GM12878 (cell line): ENCODE data around the gene ZNF93. TPM values are rescaled to one million over a fixed set of nuclear protein-coding genes. Genes with fewer than 3 reads are reported as not detected.

Experiments
- BCL11A ChIP-seq: IDR thresholded peaks from 2 replicates; pipeline ENCODE4 v1.6.1; 2011; ENCODE audit warnings: low read depth, low read length
- CHD4 ChIP-seq: fragments of 200-600 bp; sonication (generic); IDR thresholded peaks from 2 replicates; pipeline ENCODE4 v1.6.1; 2016; ENCODE audit warnings: mild to moderate bottlenecking
- CREM ChIP-seq: IDR thresholded peaks from 2 replicates; pipeline ENCODE4 v1.6.1; 2014; ENCODE audit warnings: antibody characterized with exemption, low read depth
- ETV6 ChIP-seq, 2 experiments: fragments of 450-650 bp in 1 of 2; IDR thresholded peaks in 1 of 2; conservative IDR thresholded peaks in 1 of 2; 2 replicates each; pipeline ENCODE4 v1.6.1; 2014; ENCODE audit warnings: antibody characterized with exemption in 1 of 2, borderline replicate concordance in 1 of 2, low read depth in 1 of 2, mild to moderate bottlenecking in 1 of 2, moderate library complexity in 1 of 2
- JUND ChIP-seq: IDR thresholded peaks from 2 replicates; pipeline ENCODE4 v1.6.1; 2012; ENCODE audit warnings: low read depth, mild to moderate bottlenecking, low read length, improper control_type of control experiment, moderate library complexity
- MAX ChIP-seq: IDR thresholded peaks from 2 replicates; pipeline ENCODE4 v1.6.1; 2012; ENCODE audit warnings: low read depth, low read length, improper control_type of control experiment
- NKRF ChIP-seq: fragments of 450-650 bp; conservative IDR thresholded peaks from 2 replicates; pipeline ENCODE4 v1.6.1; 2017; ENCODE audit warnings: mild to moderate bottlenecking, moderate library complexity
- POLR2AphosphoS5 ChIP-seq: IDR thresholded peaks from 2 replicates; pipeline ENCODE4 v1.6.1; 2011; ENCODE audit warnings: mild to moderate bottlenecking, low read length, inconsistent platforms
- SP1 ChIP-seq: IDR thresholded peaks from one replicate; pipeline ENCODE4 v1.6.1; 2011; ENCODE audit warnings: low read depth, low read length
- TARDBP ChIP-seq: IDR thresholded peaks from 2 replicates; pipeline ENCODE4 v1.6.1; 2016; ENCODE audit warnings: borderline replicate concordance
- polyA plus RNA-seq, 11 experiments: library from polyadenylated mRNA; depleted of rRNA in 4 of 11; unstranded in 6 of 11; stranded (reverse) in 5 of 11; fragments of >200 nt; fragmentation: Nextera tagmentation in 4 of 11; fragmentation: Illumina TruSeq in 1 of 11; extraction: Ambion mirVana in 4 of 11; extraction: Trizol in 1 of 11; gene quantifications; 1 replicate in 1 of 11; 2 replicates in 10 of 11; pipeline versions ENCODE4 v1.2.1 to v1.2.3, GENCODE V29; 2011 to 2016; ENCODE audit warnings: inconsistent platforms in 2 of 11, missing spikeins in 2 of 11, low read depth in 1 of 11
- total RNA-seq, 4 experiments: library from RNA; depleted of rRNA in 3 of 4; stranded (reverse); fragments of >200 nt in 3 of 4; fragmentation: Illumina TruSeq in 1 of 4; extraction: Trizol in 1 of 4; gene quantifications; 2 replicates each; pipeline versions ENCODE4 v1.2.1 to v1.2.3, GENCODE V29; 2013 to 2021
- TF ChIP-seq, protein P1 (sequence below): fragments of 450-650 bp; IDR thresholded peaks from 2 replicates; pipeline ENCODE4 v1.6.1; 2016; ENCODE audit warnings: mild to moderate bottlenecking
- TF ChIP-seq, protein P2 (sequence below): fragments of 450-650 bp; formaldehyde crosslinking; IDR thresholded peaks from 2 replicates; pipeline ENCODE4 v1.5.0; 2022; ENCODE audit warnings: mild to moderate bottlenecking, missing genetic modification characterization
- TF ChIP-seq, protein P3 (sequence below): fragments of 450-650 bp; IDR thresholded peaks from 2 replicates; pipeline ENCODE4 v1.6.1; 2017; ENCODE audit warnings: antibody characterized with exemption, mild to moderate bottlenecking, moderate library complexity
- TF ChIP-seq, protein P4 (sequence below): IDR thresholded peaks from 2 replicates; pipeline ENCODE4 v1.6.1; 2011; ENCODE audit warnings: low read depth, low read length, improper control_type of control experiment, borderline replicate concordance

ZNF93 gene
- total and polyA plus RNA-seq, 10 of the 15 experiments (the other 5 are each of a cell fraction or from before 2014, with no cell fraction given): 0.70 to 7.9 (median 1.9) TPM

GRCh38 chr19:19866611-19867248 lies 34.0 kb upstream of the ZNF93 start (continued):
- TF ChIP-seq, protein P1, sequence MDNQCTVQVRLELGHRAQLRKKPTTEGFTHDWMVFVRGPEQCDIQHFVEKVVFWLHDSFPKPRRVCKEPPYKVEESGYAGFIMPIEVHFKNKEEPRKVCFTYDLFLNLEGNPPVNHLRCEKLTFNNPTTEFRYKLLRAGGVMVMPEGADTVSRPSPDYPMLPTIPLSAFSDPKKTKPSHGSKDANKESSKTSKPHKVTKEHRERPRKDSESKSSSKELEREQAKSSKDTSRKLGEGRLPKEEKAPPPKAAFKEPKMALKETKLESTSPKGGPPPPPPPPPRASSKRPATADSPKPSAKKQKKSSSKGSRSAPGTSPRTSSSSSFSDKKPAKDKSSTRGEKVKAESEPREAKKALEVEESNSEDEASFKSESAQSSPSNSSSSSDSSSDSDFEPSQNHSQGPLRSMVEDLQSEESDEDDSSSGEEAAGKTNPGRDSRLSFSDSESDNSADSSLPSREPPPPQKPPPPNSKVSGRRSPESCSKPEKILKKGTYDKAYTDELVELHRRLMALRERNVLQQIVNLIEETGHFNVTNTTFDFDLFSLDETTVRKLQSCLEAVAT: peak; percentile 24
- TF ChIP-seq, protein P2, sequence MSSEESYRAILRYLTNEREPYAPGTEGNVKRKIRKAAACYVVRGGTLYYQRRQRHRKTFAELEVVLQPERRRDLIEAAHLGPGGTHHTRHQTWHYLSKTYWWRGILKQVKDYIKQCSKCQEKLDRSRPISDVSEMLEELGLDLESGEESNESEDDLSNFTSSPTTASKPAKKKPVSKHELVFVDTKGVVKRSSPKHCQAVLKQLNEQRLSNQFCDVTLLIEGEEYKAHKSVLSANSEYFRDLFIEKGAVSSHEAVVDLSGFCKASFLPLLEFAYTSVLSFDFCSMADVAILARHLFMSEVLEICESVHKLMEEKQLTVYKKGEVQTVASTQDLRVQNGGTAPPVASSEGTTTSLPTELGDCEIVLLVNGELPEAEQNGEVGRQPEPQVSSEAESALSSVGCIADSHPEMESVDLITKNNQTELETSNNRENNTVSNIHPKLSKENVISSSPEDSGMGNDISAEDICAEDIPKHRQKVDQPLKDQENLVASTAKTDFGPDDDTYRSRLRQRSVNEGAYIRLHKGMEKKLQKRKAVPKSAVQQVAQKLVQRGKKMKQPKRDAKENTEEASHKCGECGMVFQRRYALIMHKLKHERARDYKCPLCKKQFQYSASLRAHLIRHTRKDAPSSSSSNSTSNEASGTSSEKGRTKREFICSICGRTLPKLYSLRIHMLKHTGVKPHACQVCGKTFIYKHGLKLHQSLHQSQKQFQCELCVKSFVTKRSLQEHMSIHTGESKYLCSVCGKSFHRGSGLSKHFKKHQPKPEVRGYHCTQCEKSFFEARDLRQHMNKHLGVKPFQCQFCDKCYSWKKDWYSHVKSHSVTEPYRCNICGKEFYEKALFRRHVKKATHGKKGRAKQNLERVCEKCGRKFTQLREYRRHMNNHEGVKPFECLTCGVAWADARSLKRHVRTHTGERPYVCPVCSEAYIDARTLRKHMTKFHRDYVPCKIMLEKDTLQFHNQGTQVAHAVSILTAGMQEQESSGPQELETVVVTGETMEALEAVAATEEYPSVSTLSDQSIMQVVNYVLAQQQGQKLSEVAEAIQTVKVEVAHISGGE (CRISPR knock-in tag): no peak
- TF ChIP-seq MAX: no peak
- peak; percentile 26; the same call in 1 of the 2 replicates for TF ChIP-seq NKRF
- TF ChIP-seq POLR2AphosphoS5: peak; percentile 62; the same call in 1 of the 2 replicates
- no peak for TF ChIP-seq BCL11A
- no peak for TF ChIP-seq CHD4
- 0 out of 2 replicates have a peak, but pooled peaks have one; percentile 23 for TF ChIP-seq TARDBP
- TF ChIP-seq, protein P3, sequence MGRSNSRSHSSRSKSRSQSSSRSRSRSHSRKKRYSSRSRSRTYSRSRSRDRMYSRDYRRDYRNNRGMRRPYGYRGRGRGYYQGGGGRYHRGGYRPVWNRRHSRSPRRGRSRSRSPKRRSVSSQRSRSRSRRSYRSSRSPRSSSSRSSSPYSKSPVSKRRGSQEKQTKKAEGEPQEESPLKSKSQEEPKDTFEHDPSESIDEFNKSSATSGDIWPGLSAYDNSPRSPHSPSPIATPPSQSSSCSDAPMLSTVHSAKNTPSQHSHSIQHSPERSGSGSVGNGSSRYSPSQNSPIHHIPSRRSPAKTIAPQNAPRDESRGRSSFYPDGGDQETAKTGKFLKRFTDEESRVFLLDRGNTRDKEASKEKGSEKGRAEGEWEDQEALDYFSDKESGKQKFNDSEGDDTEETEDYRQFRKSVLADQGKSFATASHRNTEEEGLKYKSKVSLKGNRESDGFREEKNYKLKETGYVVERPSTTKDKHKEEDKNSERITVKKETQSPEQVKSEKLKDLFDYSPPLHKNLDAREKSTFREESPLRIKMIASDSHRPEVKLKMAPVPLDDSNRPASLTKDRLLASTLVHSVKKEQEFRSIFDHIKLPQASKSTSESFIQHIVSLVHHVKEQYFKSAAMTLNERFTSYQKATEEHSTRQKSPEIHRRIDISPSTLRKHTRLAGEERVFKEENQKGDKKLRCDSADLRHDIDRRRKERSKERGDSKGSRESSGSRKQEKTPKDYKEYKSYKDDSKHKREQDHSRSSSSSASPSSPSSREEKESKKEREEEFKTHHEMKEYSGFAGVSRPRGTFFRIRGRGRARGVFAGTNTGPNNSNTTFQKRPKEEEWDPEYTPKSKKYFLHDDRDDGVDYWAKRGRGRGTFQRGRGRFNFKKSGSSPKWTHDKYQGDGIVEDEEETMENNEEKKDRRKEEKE: no peak
- TF ChIP-seq, protein P4, sequence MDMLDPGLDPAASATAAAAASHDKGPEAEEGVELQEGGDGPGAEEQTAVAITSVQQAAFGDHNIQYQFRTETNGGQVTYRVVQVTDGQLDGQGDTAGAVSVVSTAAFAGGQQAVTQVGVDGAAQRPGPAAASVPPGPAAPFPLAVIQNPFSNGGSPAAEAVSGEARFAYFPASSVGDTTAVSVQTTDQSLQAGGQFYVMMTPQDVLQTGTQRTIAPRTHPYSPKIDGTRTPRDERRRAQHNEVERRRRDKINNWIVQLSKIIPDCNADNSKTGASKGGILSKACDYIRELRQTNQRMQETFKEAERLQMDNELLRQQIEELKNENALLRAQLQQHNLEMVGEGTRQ: no peak
- TF ChIP-seq SP1: peak; percentile 16
- TF ChIP-seq ETV6 (conservative IDR thresholded peaks at IDR 0.05 in 1 of 2, IDR thresholded peaks at IDR 0.05 in 1 of 2; ENCODE audit: borderline replicate concordance in 1 of 2, low read depth in 1 of 2): no peak
- TF ChIP-seq JUND: no peak
- TF ChIP-seq CREM: 0 out of 2 replicates have a peak, but pooled peaks have one; percentile 17
